ENCODE data around the gene MYH11. TPM values are rescaled to one million over a fixed set of nuclear protein-coding genes. Genes with fewer than 3 reads are reported as not detected.

MYH11 gene
- polyA plus RNA-seq, 1 donor (not counting 4 experiments of a cell fraction or from before 2014, with no cell fraction given): not detected

DNA sequence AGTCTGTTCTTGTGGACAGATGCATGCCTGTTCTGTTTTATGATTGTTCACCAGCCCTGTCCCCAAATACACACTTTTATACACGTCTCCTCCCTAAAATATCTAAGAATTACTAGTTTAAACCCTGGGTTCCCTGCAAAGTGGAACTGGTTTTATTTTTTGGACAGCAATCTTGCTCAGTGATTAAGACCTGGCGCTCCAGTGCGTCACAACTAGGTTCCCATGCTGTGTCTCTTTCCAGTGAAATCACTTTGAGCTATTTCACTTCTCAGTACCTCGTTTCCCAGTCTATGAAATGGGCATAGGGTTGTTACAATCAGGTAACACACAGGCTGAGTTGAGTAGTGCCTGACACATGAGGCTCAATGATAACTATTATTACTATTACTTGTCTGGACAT, 30.5 kb upstream of the MYH11 start:
- peaks cover 2 to 8% of the 10 kb centered on the region in 2 experiments for H3K36me3 ChIP-seq (ENCODE audit: control insufficient read depth in 2 of 2, extremely low read depth in 1 of 2, insufficient read depth in 2 of 2, low read length in 2 of 2)
- peak overlapping the region; percentile 100 for H3K9ac ChIP-seq (ENCODE audit: control insufficient read depth, extremely low read depth, insufficient read depth, low read length)
- peak overlapping the region; percentile 63 for H3K4me2 ChIP-seq (ENCODE audit: control insufficient read depth, extremely low read depth, insufficient read depth, low read depth, low read length)
- H3K4me3 ChIP-seq (ENCODE audit: control insufficient read depth in 2 of 3, extremely low read depth in 1 of 3, insufficient read depth in 2 of 3, low read depth in 1 of 3, low read length in 3 of 3): peak overlapping the region; percentile 71 to 99 (median 95)
- H3K79me2 ChIP-seq (ENCODE audit: control insufficient read depth, insufficient read depth, low read length): peaks cover 51% of the 10 kb centered on the region
- H3K4me1 ChIP-seq (ENCODE audit: control insufficient read depth, extremely low read depth, insufficient read depth, low read length): peaks cover 17% of the 10 kb centered on the region
- FAIRE-seq: no peak
- DNase-seq (ENCODE audit: low read depth, low spot score): no peak
- no peaks in the 10 kb centered on the region for H3K9me1 ChIP-seq (ENCODE audit: control insufficient read depth, extremely low read depth, insufficient read depth, low read length)
- no peaks in the 10 kb centered on the region for H4K20me1 ChIP-seq (ENCODE audit: control insufficient read depth, extremely low read depth, insufficient read depth, low read length)
- H3K27ac ChIP-seq (ENCODE audit: control insufficient read depth, insufficient read depth, low read length): peak overlapping the region; percentile 98
- no peak overlapping the region for H2AFZ ChIP-seq (ENCODE audit: control insufficient read depth, low read length)
- no peak for TF ChIP-seq EZH2 (IDR thresholded peaks at IDR 0.05; ENCODE audit: low read length)
- TF ChIP-seq, protein P1, sequence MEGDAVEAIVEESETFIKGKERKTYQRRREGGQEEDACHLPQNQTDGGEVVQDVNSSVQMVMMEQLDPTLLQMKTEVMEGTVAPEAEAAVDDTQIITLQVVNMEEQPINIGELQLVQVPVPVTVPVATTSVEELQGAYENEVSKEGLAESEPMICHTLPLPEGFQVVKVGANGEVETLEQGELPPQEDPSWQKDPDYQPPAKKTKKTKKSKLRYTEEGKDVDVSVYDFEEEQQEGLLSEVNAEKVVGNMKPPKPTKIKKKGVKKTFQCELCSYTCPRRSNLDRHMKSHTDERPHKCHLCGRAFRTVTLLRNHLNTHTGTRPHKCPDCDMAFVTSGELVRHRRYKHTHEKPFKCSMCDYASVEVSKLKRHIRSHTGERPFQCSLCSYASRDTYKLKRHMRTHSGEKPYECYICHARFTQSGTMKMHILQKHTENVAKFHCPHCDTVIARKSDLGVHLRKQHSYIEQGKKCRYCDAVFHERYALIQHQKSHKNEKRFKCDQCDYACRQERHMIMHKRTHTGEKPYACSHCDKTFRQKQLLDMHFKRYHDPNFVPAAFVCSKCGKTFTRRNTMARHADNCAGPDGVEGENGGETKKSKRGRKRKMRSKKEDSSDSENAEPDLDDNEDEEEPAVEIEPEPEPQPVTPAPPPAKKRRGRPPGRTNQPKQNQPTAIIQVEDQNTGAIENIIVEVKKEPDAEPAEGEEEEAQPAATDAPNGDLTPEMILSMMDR (optimal IDR thresholded peaks at IDR 0.05 in 1 of 3, IDR thresholded peaks at IDR 0.05 in 1 of 3, conservative IDR thresholded peaks at IDR 0.05 in 1 of 3; ENCODE audit: extremely low read depth in 1 of 3, insufficient read depth in 2 of 3, low read length in 3 of 3): no peak
- no peaks in the 10 kb centered on the region for H3K27me3 ChIP-seq (ENCODE audit: control insufficient read depth, extremely low read depth, insufficient read depth, low read length)
- dilution Hi-C loops (cut with MboI; ENCODE audit: extremely low pct_ligation_motif_present, low sequenced_read_pairs): loop anchor here (25.0 kb wide), 1 partner anchor 100 kb away; no protein-coding TSS in a partner anchor
- no peaks in the 10 kb centered on the region for H3K9me3 ChIP-seq (ENCODE audit: control insufficient read depth, low read depth, low read length)

DNA sequence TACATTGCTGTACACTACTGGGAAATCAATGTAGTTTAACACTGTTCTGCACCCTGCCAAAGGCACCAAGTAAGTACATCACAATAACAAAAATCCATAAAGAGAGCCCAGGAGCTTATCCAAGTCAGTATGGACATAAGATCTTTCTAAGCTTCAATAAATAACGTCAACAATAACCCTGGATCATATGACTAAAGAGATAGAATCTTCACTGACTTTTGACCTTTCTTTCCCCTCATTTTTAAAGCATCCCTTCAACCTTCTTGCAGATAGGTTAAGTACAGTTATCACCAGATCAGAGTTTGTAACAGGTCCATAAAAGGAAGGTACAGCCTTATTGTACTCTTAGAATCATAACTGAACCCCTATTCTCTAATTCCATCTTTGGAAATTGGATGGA, 29.2 kb upstream of the MYH11 start:
- peaks cover 17% of the 10 kb centered on the region for H3K4me1 ChIP-seq (ENCODE audit: control insufficient read depth, extremely low read depth, insufficient read depth, low read length)
- H3K4me3 ChIP-seq (ENCODE audit: control insufficient read depth in 2 of 3, extremely low read depth in 1 of 3, insufficient read depth in 2 of 3, low read depth in 1 of 3, low read length in 3 of 3): no peak overlapping the region
- no peaks in the 10 kb centered on the region for H4K20me1 ChIP-seq (ENCODE audit: control insufficient read depth, extremely low read depth, insufficient read depth, low read length)
- FAIRE-seq: no peak
- peaks cover 4 to 17% of the 10 kb centered on the region in 2 experiments for H3K36me3 ChIP-seq (ENCODE audit: control insufficient read depth in 2 of 2, extremely low read depth in 1 of 2, insufficient read depth in 2 of 2, low read length in 2 of 2)
- no peak for TF ChIP-seq EZH2 (IDR thresholded peaks at IDR 0.05; ENCODE audit: low read length)
- TF ChIP-seq, protein P1 (optimal IDR thresholded peaks at IDR 0.05 in 1 of 3, IDR thresholded peaks at IDR 0.05 in 1 of 3, conservative IDR thresholded peaks at IDR 0.05 in 1 of 3; ENCODE audit: extremely low read depth in 1 of 3, insufficient read depth in 2 of 3, low read length in 3 of 3): no peak
- H3K9me3 ChIP-seq (ENCODE audit: control insufficient read depth, low read depth, low read length): no peaks in the 10 kb centered on the region
- H2AFZ ChIP-seq (ENCODE audit: control insufficient read depth, low read length): no peak overlapping the region
- no peak for DNase-seq (ENCODE audit: low read depth, low spot score)
- peak overlapping the region; percentile 13 for H3K27ac ChIP-seq (ENCODE audit: control insufficient read depth, insufficient read depth, low read length)
- no peaks in the 10 kb centered on the region for H3K9me1 ChIP-seq (ENCODE audit: control insufficient read depth, extremely low read depth, insufficient read depth, low read length)
- peaks cover 56% of the 10 kb centered on the region for H3K79me2 ChIP-seq (ENCODE audit: control insufficient read depth, insufficient read depth, low read length)
- peak overlapping the region; percentile 25 for H3K4me2 ChIP-seq (ENCODE audit: control insufficient read depth, extremely low read depth, insufficient read depth, low read depth, low read length)
- H3K27me3 ChIP-seq (ENCODE audit: control insufficient read depth, extremely low read depth, insufficient read depth, low read length): no peaks in the 10 kb centered on the region
- dilution Hi-C loops (cut with MboI; ENCODE audit: extremely low pct_ligation_motif_present, low sequenced_read_pairs): loop anchor here (25.0 kb wide), 1 partner anchor 101 kb away; no protein-coding TSS in a partner anchor
- no peak overlapping the region for H3K9ac ChIP-seq (ENCODE audit: control insufficient read depth, extremely low read depth, insufficient read depth, low read length)
